IMR-90 (cell line): ENCODE results near the gene SGO2.

Experiments used
- CHD1 ChIP-seq: IDR thresholded peaks from 2 replicates; pipeline ENCODE4 v1.6.1; 2012; ENCODE audit warnings: low read depth, low read length, improper control_type of control experiment
- CTCF ChIP-seq: conservative IDR thresholded peaks from 2 replicates; pipeline ENCODE4 v1.5.1; 2012; ENCODE audit warnings: mild to moderate bottlenecking, low read depth, low read length, improper control_type of control experiment
- NFE2L2 ChIP-seq: fragments of 150-350 bp; IDR thresholded peaks from 2 replicates; pipeline ENCODE4 v1.6.1; 2016; ENCODE audit warnings: low read depth, mild to moderate bottlenecking, low read length

GRCh38 chr2:200477667-200478131 lies 48.3 kb upstream of the SGO2 start:
- TF ChIP-seq CTCF (no peak), CHD1 (no peak), NFE2L2 (no peak)
